OCI-LY7 (cell line): Measurements from ENCODE around the gene MATR3.

Source experiments
- CTCF ChIP-seq: fragments of 200-600 bp; sonication (generic); conservative IDR thresholded peaks from 2 replicates; pipeline ENCODE4 v1.5.1; 2014; ENCODE audit warnings: mild to moderate bottlenecking, antibody characterized with exemption, low read length, moderate library complexity, mixed read lengths
- EZH2phosphoT487 ChIP-seq: fragments of 200-600 bp; sonication (generic); IDR thresholded peaks from 2 replicates; pipeline ENCODE4 v1.6.1; 2018; ENCODE audit warnings: low read depth, borderline replicate concordance, mild to moderate bottlenecking, mixed run types, antibody characterized with exemption, low read length, moderate library complexity, mixed read lengths

- TF ChIP-seq CTCF = no peak
- no peak for TF ChIP-seq EZH2phosphoT487
These were observed 86.3 kb downstream of the MATR3 start for GRCh38 chr5:139379626-139380449.
